ENCODE data around the gene CRHR1. TPM values are rescaled to one million over a fixed set of nuclear protein-coding genes. Genes with fewer than 3 reads are reported as not detected.

The CRHR1 gene
- total and polyA plus RNA-seq, 10 of the 15 experiments (the other 5 are each of a cell fraction or from before 2014, with no cell fraction given) = 0.08 TPM; not detected in 9

- Histone ChIP-seq H3K4me3 (no peak overlapping the region), H3K36me3 (ENCODE audit: control insufficient read depth in 2 of 2, insufficient read depth in 2 of 2, low read length in 1 of 2) (no peaks in the 10 kb centered on the region), H3K9me3 (replicated peaks; ENCODE audit: control insufficient read depth, insufficient read depth, low read length) (no peaks in the 10 kb centered on the region), H3K27me3 (replicated peaks in 1 of 2; ENCODE audit: control insufficient read depth in 2 of 2, insufficient read depth in 2 of 2, low read length in 1 of 2) (peaks cover 2 to 5% of the 10 kb centered on the region in 2 experiments; a peak in 3 of 4 replicates), H3K79me2 (ENCODE audit: control insufficient read depth, insufficient read depth, low read length) (no peaks in the 10 kb centered on the region), H2AFZ (ENCODE audit: control insufficient read depth, low read depth, low read length) (no peak overlapping the region), H3K9ac (ENCODE audit: control insufficient read depth, insufficient read depth, low read length) (no peak overlapping the region), H3K27ac (ENCODE audit: control insufficient read depth, insufficient read depth) (no peak overlapping the region), H4K20me1 (ENCODE audit: control insufficient read depth, insufficient read depth) (no peaks in the 10 kb centered on the region), H3K4me1 (ENCODE audit: control insufficient read depth, insufficient read depth, low read length) (no peaks in the 10 kb centered on the region), H3K4me2 (ENCODE audit: control insufficient read depth, insufficient read depth) (no peak overlapping the region)
- TF ChIP-seq NR2C1 (IDR thresholded peaks at IDR 0.05) (no peak), RFX5 (IDR thresholded peaks at IDR 0.05; ENCODE audit: low read depth, low read length) (no peak), NBN (IDR thresholded peaks at IDR 0.05) (no peak), CBX5 (IDR thresholded peaks at IDR 0.05; ENCODE audit: low read depth) (no peak), SREBF2 (IDR thresholded peaks at IDR 0.05; ENCODE audit: low read length) (no peak), EED (IDR thresholded peaks at IDR 0.05; ENCODE audit: low read depth) (no peak), POLR2A (IDR thresholded peaks at IDR 0.05; ENCODE audit: low read depth, low read length) (no peak), FOS (IDR thresholded peaks at IDR 0.05; ENCODE audit: borderline replicate concordance, extremely low read depth, insufficient read length) (no peak), RELB (IDR thresholded peaks at IDR 0.05; ENCODE audit: low read depth) (no peak), ZNF622 (IDR thresholded peaks at IDR 0.05) (no peak), TCF3 (IDR thresholded peaks at IDR 0.05; ENCODE audit: borderline replicate concordance, insufficient read depth, low read depth, low read length) (no peak), EGR1 (IDR thresholded peaks at IDR 0.05; ENCODE audit: borderline replicate concordance in 1 of 2, low read depth in 2 of 2, low read length in 2 of 2) (no peak), IKZF2 (IDR thresholded peaks at IDR 0.05) (no peak), USF1 (IDR thresholded peaks at IDR 0.05; ENCODE audit: borderline replicate concordance, extremely low read length, insufficient read depth, low read depth, low read length) (no peak), ZBED1 (IDR thresholded peaks at IDR 0.05; ENCODE audit: borderline replicate concordance) (no peak), MTA3 (IDR thresholded peaks at IDR 0.05; ENCODE audit: borderline replicate concordance, low read length) (no peak), MAX (IDR thresholded peaks at IDR 0.05; ENCODE audit: low read depth, low read length) (no peak)
- POLR2A ChIA-PET = no interaction called here
- ATAC-seq (no peak), FAIRE-seq (no peak), DNase-seq (ENCODE audit: low read depth, low spot score) (no peak)
- BruUV-seq (replicated peaks) = no TSS peak
- SMC1A ChIA-PET (ENCODE audit: uncharacterized antibody, unreplicated experiment) = no interaction called here
- RAD21 ChIA-PET (ENCODE audit: unreplicated experiment) = no interaction called here
- intact Hi-C loops (cut with micrococcal nuclease; ENCODE audit: unreplicated experiment) (no loop called here), in situ Hi-C loops (cut with MboI) (no loop called here)
- WGBS (ENCODE audit: insufficient coverage, insufficient replicate concordance, low lambda C conversion rate, missing lambda C conversion rate) = 56% methylated on average over 4 of the region's 4 CpGs
- CTCF ChIA-PET = no interaction called here
Measured at GRCh38 chr17:45768000-45768399, 16.1 kb upstream of the CRHR1 start.

Data from GM12878 (cell line).